Activated naive CD8-positive, alpha-beta T cell treated with anti-CD3 and anti-CD28 coated beads, Interleukin-2, amount 50 U/mL, for 16 hours (primary cell): ENCODE results near the gene XYLB.

ENCODE experiments used
- DNase-seq: peaks from one replicate; pipeline ENCODE4 v3.0.0-alpha.2; 2020; ENCODE audit warnings: low read depth, low spot score

The XYLB gene

GRCh38 chr3:38364721-38365400, 18.3 kb downstream of the XYLB start:
- DNase-seq = no peak

DNA sequence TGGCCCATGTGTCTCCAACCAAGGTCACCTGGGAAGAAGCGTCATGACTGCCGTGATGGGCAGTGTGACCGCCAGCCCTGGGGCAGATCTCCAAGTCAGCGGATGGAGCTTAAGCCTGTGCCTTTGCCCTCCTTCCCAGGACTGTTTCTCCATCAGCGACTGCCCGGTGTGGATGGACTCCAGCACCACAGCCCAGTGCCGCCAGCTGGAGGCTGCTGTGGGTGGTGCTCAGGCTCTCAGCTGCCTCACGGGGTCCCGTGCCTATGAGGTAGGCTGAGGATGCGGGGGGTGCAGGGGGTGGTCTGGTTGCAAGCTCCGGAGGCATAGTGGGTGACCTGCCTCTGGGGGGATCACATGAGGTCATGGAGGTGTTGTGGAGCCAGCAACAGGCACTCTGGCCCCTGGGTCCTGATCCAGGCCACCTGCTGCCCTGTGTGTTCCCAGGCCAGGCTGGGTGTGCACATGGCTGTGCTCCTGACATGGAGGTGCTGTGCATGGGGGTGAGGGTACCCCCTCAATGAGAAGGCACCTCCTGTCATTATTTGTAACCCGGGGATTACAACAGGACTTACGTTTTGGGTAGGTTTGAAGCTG, 19.0 kb downstream of the XYLB start:
- no peak for DNase-seq

DNA sequence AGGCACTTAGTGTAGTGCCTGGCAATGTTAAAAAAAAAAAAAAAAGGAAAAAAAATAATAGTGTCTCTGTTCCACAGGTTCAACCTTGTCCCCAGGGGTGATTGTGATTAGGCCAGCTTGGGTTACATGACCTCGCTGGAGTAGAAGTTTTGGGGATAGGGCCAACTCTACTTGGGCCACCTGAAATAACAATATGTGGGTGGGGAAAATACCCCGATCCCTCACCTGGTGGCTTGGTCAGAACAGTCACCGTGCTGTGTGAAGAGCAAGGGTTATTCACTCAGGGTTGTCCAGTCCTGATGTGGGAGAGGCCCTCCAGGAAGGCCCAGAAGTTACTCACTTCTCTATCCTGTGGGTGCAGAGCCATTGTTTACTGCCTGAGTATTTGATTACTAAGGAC, 19.5 kb downstream of the XYLB start:
- no peak for DNase-seq

DNA sequence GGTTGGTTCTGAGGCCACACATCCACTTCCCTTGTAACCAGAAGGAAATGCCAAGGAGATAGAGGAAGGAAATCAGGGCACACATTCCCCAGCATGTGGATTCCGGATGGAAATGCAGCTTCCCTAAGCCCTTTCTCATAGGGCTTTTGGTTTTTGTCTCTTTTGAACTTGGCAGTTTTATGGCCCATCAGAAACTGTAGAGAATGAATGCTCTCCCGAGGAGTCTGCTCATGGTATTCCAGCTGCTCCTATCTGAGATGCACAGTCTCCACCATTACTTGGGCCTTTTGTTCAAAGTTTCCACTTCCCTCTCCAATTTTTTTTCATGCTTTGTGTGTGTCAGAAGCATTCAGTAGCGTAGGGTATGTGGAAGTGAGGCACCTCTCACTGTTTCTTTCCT, 21.2 kb downstream of the XYLB start:
- no peak for DNase-seq

- no peak for DNase-seq
Measured at GRCh38 chr3:38368238-38368637, 21.7 kb downstream of the XYLB start.

DNA sequence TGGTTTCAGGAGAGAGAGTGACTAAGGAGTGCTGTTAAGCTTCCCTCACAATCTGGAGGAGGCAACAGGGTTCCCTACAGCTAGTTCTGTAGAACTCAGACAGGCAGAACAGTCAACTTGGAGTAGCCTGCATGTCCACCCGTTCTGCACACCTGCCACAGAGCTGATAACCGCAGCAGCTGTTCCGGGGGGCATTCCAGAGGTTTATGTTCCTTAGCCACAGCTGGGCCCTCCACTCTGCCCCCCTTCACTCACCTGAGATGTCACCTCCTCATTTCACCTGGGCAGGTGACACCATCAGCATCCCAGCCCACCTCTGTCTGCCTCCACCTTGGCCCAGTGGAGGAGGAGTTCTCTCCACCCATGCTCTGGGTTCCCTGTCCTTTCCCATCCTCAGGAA, 22.6 kb downstream of the XYLB start:
- DNase-seq = no peak

- no peak for DNase-seq
Measured at GRCh38 chr3:38370149-38370548, 23.6 kb downstream of the XYLB start.

GRCh38 chr3:38370861-38371260, 24.3 kb downstream of the XYLB start:
- no peak for DNase-seq

DNA sequence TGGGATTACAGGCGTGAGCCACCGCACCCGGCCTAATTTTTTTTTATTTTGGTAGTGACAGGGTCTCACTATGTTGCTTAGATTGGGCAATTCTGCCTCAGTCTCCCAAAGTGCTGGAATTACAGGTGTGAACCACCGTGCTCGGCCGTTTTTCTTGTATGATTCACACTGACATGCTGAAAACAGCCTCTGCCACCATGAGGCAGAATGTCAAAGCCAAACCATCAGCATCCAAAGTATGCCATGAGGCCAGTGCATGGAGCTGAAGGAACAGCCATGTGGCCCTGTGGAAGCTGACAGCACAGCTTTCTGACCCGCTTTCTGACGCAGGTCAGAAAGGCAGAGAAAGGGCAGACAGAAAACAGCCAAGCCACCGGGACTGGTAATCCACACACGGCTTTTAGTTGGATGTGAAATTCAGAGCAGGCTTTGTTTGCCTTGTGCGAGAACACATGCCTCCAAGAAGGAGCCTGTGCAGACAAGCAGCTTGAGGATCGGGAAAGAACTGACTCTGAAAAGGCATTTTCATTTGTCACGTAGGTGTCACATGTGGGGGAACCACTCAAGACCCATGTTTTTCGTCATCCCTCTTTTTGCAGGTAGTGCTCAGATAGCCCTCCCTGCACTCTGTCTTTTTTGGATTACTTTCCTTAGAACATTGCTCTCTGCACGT, 25.1 kb downstream of the XYLB start:
- DNase-seq = no peak

DNA sequence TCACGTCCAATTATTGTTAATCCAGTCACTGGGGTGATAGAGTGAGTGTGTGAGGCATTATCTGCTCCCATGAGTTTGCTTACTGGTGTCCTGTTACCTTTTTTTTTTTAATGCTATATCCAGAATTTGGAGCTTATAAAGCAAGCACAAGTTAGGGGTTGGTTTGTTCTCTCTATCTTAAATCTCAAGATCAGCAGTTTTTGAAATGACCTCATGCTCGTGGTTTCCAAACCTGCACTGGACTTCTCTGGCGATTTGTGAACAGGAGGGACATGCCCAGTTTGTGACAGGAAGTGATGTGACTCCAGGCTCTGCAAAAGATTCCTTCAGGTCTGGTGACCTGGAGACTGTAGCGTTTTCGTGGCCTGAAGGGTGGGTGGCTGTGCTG, 25.6 kb downstream of the XYLB start:
- DNase-seq = no peak

- no peak for DNase-seq
Measured at GRCh38 chr3:38374221-38374620, 27.6 kb downstream of the XYLB start.

DNA sequence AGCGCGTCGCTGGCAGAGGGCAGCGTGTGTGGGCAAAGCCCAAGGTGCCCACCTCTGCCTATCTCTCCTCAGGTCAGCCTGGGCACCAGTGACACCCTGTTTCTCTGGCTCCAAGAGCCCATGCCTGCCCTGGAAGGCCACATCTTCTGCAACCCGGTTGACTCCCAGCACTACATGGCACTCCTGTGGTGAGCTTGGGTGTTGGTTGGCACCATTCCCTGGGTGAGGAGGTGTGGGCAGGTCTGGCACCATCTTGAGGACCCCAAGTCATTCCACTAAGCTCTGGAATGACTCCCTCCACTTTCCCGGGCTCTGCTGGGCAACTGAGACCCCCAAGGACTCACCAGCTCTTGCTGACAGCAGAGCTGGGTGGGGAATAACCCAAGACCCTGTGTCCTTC, 28.5 kb downstream of the XYLB start:
- DNase-seq = no peak

DNA sequence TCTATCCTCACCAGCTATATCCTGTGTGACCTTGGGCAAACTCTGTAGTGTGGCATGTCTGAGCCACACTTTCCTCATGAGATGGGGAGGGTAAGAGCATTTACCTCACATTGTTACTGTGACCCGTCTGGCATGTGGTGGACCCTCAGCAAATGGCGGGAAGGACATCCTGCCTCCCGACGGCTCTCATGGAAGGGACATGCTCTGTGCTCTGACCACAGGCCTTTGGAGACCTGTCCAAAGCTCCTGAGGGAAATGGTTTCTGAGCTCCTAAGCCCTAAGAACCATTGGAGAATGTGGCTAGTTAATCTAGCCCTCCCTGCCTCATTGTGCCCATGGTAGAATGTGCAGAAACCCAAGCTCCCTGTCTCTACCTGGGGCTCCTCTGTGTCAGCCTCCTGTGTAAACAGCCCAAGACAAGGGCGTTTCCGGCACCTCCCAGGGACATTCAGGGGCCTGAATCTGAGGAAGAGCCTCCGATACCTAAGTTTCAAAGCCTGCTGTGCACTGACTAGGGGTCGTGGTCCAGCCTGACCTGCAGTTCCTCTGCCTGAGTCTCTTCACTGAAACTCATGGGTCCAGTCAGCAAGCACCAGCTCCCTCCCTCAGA, 29.0 kb downstream of the XYLB start:
- DNase-seq = no peak

GRCh38 chr3:38376098-38376816, 29.7 kb downstream of the XYLB start:
- no peak for DNase-seq

DNA sequence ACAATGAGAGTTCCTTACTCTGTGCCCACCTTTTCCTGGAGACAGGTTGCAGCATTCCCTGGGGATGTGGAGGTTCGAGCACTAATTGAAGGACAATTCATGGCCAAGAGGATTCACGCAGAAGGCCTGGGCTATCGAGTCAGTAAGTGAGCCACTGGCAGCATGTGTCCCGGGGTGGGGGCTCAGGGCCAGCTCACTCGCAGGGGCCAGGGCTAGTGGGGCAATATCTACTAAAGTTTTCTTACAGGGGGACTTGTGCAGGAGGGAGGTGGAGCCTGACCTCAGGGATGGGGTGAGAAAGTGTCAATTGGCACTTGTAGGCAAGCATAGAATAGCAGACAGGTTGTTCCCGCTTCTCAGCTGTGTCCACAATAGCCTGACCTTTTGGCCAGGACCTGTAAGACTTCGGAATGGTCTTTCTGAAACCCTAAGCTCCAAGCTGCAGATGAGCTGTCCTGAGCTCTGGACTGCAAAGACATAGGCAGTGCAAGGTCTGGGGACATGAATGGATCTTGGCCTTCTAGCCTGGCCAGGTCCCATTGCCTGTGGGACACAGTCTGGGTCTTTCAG, 32.7 kb downstream of the XYLB start:
- no peak for DNase-seq

GRCh38 chr3:38382506-38383080, 36.0 kb downstream of the XYLB start:
- no peak for DNase-seq

GRCh38 chr3:38383156-38383875, 36.7 kb downstream of the XYLB start:
- no peak for DNase-seq

GRCh38 chr3:38386992-38387750, 40.6 kb downstream of the XYLB start:
- DNase-seq = no peak

DNA sequence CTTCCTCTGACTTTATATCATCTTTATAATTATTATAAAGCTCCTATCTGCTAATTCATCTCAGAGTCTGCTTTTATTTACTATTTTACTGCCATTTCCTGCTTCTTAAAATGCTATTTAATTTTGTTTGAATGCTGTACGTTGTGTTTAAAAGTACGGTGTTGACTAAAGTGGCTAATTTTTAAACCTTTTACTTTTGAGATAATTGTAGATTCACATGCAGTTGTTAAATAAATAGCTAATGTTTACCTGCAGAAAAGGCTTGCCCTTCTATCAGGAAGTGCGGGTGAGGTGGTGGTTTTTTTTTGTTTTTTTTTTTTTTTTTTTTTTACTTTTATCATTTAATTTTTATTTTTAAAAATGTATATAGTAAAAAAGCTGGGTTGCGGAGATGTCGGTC, 41.3 kb downstream of the XYLB start:
- no peak for DNase-seq

DNA sequence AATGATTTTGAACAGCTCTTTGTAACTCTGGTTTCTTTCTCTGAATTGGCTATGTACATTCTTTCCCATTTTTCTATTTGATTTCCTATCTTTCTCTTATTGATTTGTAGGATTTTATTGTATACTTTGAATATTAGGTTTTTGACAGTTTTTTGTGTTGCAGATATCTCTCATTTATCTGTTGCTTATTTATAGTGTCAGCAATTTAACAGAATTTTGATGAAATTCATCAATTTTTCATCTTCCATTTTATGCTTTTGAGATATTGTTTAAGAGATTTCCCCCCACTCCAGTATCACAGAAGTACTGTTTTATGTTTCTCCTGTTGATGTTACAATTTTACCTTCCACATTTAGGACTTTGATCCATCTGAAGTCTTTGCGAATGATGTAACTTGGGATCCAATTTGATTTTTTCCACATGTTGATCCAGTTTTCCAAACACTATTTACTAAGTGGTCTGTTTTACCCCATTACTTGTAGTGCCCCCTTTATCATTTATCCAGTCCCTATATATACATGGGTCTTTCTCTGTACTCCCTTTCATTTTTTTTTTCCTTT, 46.1 kb downstream of the XYLB start:
- DNase-seq = no peak
